ENCODE measurements around the gene ADAMTS2. TPM values are rescaled to one million over a fixed set of nuclear protein-coding genes. Genes with fewer than 3 reads are reported as not detected.

The ADAMTS2 gene
- total and polyA plus RNA-seq, 5 donors from 2014 or later = 0.03 TPM; not detected in 4

GRCh38 chr5:179301376-179301775, 43.9 kb downstream of the ADAMTS2 start:
- Mint-ChIP-seq H3K9me3 (peaks cover 0 to 25% (median 6%) of the 10 kb centered on the region in 7 donors), H3K4me3 (no peak overlapping the region), H3K27ac (peak overlapping the region in 1 of 3 donors; percentile 74), H3K4me1 (no peaks in the 10 kb centered on the region), H3K27me3 (no peaks in the 10 kb centered on the region), H3K36me3 (no peaks in the 10 kb centered on the region)
- Histone ChIP-seq H3K36me3 (ENCODE audit: control insufficient read depth, insufficient read depth, low read length) (no peaks in the 10 kb centered on the region), H3K4me3 (ENCODE audit: low read depth, low read length) (no peak overlapping the region), H3K27ac (ENCODE audit: insufficient read depth, low read length, poor library complexity, severe bottlenecking) (no peak overlapping the region), H3K27me3 (ENCODE audit: control insufficient read depth, insufficient read depth, low read length) (no peaks in the 10 kb centered on the region), H3K4me1 (ENCODE audit: control insufficient read depth, insufficient read depth, low read length, poor library complexity, severe bottlenecking) (no peaks in the 10 kb centered on the region), H3K9me3 (ENCODE audit: control insufficient read depth in 2 of 2, low read length in 2 of 2) (peaks cover 9 to 10% of the 10 kb centered on the region in 2 experiments)
- no peak for DNase-seq
- no peak for ATAC-seq (ENCODE audit: low read depth in 2 of 2)

GRCh38 chr5:179300581-179301180, 44.6 kb downstream of the ADAMTS2 start:
- no peak for DNase-seq
- Mint-ChIP-seq H3K9me3 (peaks cover 0 to 22% (median 6%) of the 10 kb centered on the region in 7 donors), H3K4me3 (no peak overlapping the region)

GRCh38 chr5:179298181-179298993, 46.9 kb downstream of the ADAMTS2 start:
- Histone ChIP-seq H3K27ac (ENCODE audit: insufficient read depth, low read length, poor library complexity, severe bottlenecking) (no peak overlapping the region), H3K4me1 (ENCODE audit: control insufficient read depth, insufficient read depth, low read length, poor library complexity, severe bottlenecking) (no peaks in the 10 kb centered on the region), H3K4me3 (ENCODE audit: low read depth, low read length) (no peak overlapping the region), H3K27me3 (ENCODE audit: control insufficient read depth, insufficient read depth, low read length) (no peaks in the 10 kb centered on the region), H3K36me3 (ENCODE audit: control insufficient read depth, insufficient read depth, low read length) (no peaks in the 10 kb centered on the region), H3K9me3 (ENCODE audit: control insufficient read depth in 2 of 2, low read length in 2 of 2) (no peaks in the 10 kb centered on the region)
- Mint-ChIP-seq H3K36me3 (no peaks in the 10 kb centered on the region), H3K4me3 (no peak overlapping the region), H3K9me3 (peaks cover 0 to 8% (median 2%) of the 10 kb centered on the region in 7 donors), H3K4me1 (no peaks in the 10 kb centered on the region), H3K27me3 (no peaks in the 10 kb centered on the region), H3K27ac (no peak overlapping the region)
- no peak for ATAC-seq (ENCODE audit: low read depth in 2 of 2)
- DNase-seq = no peak

More at GRCh38 chr5:179300581-179301180, 44.6 kb downstream of the ADAMTS2 start:
- H3K27ac Mint-ChIP-seq = no peak overlapping the region
- no peaks in the 10 kb centered on the region for H3K27me3 Mint-ChIP-seq
- no peak overlapping the region for H3K4me3 ChIP-seq (ENCODE audit: low read depth, low read length)
- no peak overlapping the region for H3K27ac ChIP-seq (ENCODE audit: insufficient read depth, low read length, poor library complexity, severe bottlenecking)
- no peak for ATAC-seq (ENCODE audit: low read depth in 2 of 2)
- H3K36me3 Mint-ChIP-seq = no peaks in the 10 kb centered on the region
- no peaks in the 10 kb centered on the region for H3K4me1 ChIP-seq (ENCODE audit: control insufficient read depth, insufficient read depth, low read length, poor library complexity, severe bottlenecking)
- H3K4me1 Mint-ChIP-seq = no peaks in the 10 kb centered on the region
- no peaks in the 10 kb centered on the region for H3K36me3 ChIP-seq (ENCODE audit: control insufficient read depth, insufficient read depth, low read length)
- H3K27me3 ChIP-seq (ENCODE audit: control insufficient read depth, insufficient read depth, low read length) = no peaks in the 10 kb centered on the region
- peaks cover 9 to 10% of the 10 kb centered on the region in 2 experiments for H3K9me3 ChIP-seq (ENCODE audit: control insufficient read depth in 2 of 2, low read length in 2 of 2)

GRCh38 chr5:179297486-179298180, 47.6 kb downstream of the ADAMTS2 start:
- H3K36me3 Mint-ChIP-seq = no peaks in the 10 kb centered on the region
- no peaks in the 10 kb centered on the region for H3K27me3 ChIP-seq (ENCODE audit: control insufficient read depth, insufficient read depth, low read length)
- H3K4me1 ChIP-seq (ENCODE audit: control insufficient read depth, insufficient read depth, low read length, poor library complexity, severe bottlenecking) = no peaks in the 10 kb centered on the region
- peaks cover 0 to 7% (median 2%) of the 10 kb centered on the region in 7 donors for H3K9me3 Mint-ChIP-seq
- H3K4me1 Mint-ChIP-seq = no peaks in the 10 kb centered on the region
- H3K27ac ChIP-seq (ENCODE audit: insufficient read depth, low read length, poor library complexity, severe bottlenecking) = no peak overlapping the region
- no peak overlapping the region for H3K4me3 Mint-ChIP-seq
- no peaks in the 10 kb centered on the region for H3K9me3 ChIP-seq (ENCODE audit: control insufficient read depth in 2 of 2, low read length in 2 of 2)
- no peak overlapping the region for H3K27ac Mint-ChIP-seq
- ATAC-seq (ENCODE audit: low read depth in 2 of 2) (no peak), DNase-seq (no peak)
- H3K4me3 ChIP-seq (ENCODE audit: low read depth, low read length) = no peak overlapping the region
- H3K27me3 Mint-ChIP-seq = no peaks in the 10 kb centered on the region
- H3K36me3 ChIP-seq (ENCODE audit: control insufficient read depth, insufficient read depth, low read length) = no peaks in the 10 kb centered on the region

- ATAC-seq (ENCODE audit: low read depth in 2 of 2) (no peak), DNase-seq (no peak)
- peaks cover 0 to 5% (median 0%) of the 10 kb centered on the region in 7 donors for H3K9me3 Mint-ChIP-seq
- Histone ChIP-seq H3K27ac (ENCODE audit: insufficient read depth, low read length, poor library complexity, severe bottlenecking) (no peak overlapping the region), H3K36me3 (ENCODE audit: control insufficient read depth, insufficient read depth, low read length) (no peaks in the 10 kb centered on the region), H3K27me3 (ENCODE audit: control insufficient read depth, insufficient read depth, low read length) (no peaks in the 10 kb centered on the region), H3K9me3 (ENCODE audit: control insufficient read depth in 2 of 2, low read length in 2 of 2) (no peaks in the 10 kb centered on the region), H3K4me3 (ENCODE audit: low read depth, low read length) (no peak overlapping the region), H3K4me1 (ENCODE audit: control insufficient read depth, insufficient read depth, low read length, poor library complexity, severe bottlenecking) (no peaks in the 10 kb centered on the region)
- no peaks in the 10 kb centered on the region for H3K36me3 Mint-ChIP-seq
- H3K4me3 Mint-ChIP-seq = no peak overlapping the region
- H3K27me3 Mint-ChIP-seq = no peaks in the 10 kb centered on the region
- H3K4me1 Mint-ChIP-seq = no peaks in the 10 kb centered on the region
- H3K27ac Mint-ChIP-seq = no peak overlapping the region
Observed at GRCh38 chr5:179297026-179297425, 48.2 kb downstream of the ADAMTS2 start.

GRCh38 chr5:179296150-179296821, 49.0 kb downstream of the ADAMTS2 start:
- Histone ChIP-seq H3K4me3 (ENCODE audit: low read depth, low read length) (no peak overlapping the region), H3K27ac (ENCODE audit: insufficient read depth, low read length, poor library complexity, severe bottlenecking) (no peak overlapping the region), H3K4me1 (ENCODE audit: control insufficient read depth, insufficient read depth, low read length, poor library complexity, severe bottlenecking) (no peaks in the 10 kb centered on the region), H3K36me3 (ENCODE audit: control insufficient read depth, insufficient read depth, low read length) (no peaks in the 10 kb centered on the region), H3K9me3 (ENCODE audit: control insufficient read depth in 2 of 2, low read length in 2 of 2) (no peaks in the 10 kb centered on the region), H3K27me3 (ENCODE audit: control insufficient read depth, insufficient read depth, low read length) (no peaks in the 10 kb centered on the region)
- DNase-seq (no peak), ATAC-seq (ENCODE audit: low read depth in 2 of 2) (no peak)
- no peak overlapping the region for H3K4me3 Mint-ChIP-seq
- H3K4me1 Mint-ChIP-seq = no peaks in the 10 kb centered on the region
- no peak overlapping the region for H3K27ac Mint-ChIP-seq
- H3K27me3 Mint-ChIP-seq = no peaks in the 10 kb centered on the region
- no peaks in the 10 kb centered on the region for H3K36me3 Mint-ChIP-seq
- peaks cover 0 to 5% (median 0%) of the 10 kb centered on the region in 7 donors for H3K9me3 Mint-ChIP-seq

GRCh38 chr5:179295778-179296149, 49.5 kb downstream of the ADAMTS2 start:
- Mint-ChIP-seq H3K36me3 (no peaks in the 10 kb centered on the region), H3K4me1 (no peaks in the 10 kb centered on the region), H3K27me3 (no peaks in the 10 kb centered on the region), H3K9me3 (peaks cover 0 to 5% (median 0%) of the 10 kb centered on the region in 7 donors), H3K27ac (no peak overlapping the region), H3K4me3 (no peak overlapping the region)
- Histone ChIP-seq H3K36me3 (ENCODE audit: control insufficient read depth, insufficient read depth, low read length) (no peaks in the 10 kb centered on the region), H3K4me3 (ENCODE audit: low read depth, low read length) (no peak overlapping the region), H3K4me1 (ENCODE audit: control insufficient read depth, insufficient read depth, low read length, poor library complexity, severe bottlenecking) (no peaks in the 10 kb centered on the region), H3K27me3 (ENCODE audit: control insufficient read depth, insufficient read depth, low read length) (no peaks in the 10 kb centered on the region), H3K9me3 (ENCODE audit: control insufficient read depth in 2 of 2, low read length in 2 of 2) (no peaks in the 10 kb centered on the region), H3K27ac (ENCODE audit: insufficient read depth, low read length, poor library complexity, severe bottlenecking) (no peak overlapping the region)
- DNase-seq = no peak
- no peak for ATAC-seq (ENCODE audit: low read depth in 2 of 2)

All from CD4-positive, CD25-positive, alpha-beta regulatory T cell (primary cell).